ENCODE data around the gene GET4.

- no peak for TF ChIP-seq EZH2 (IDR thresholded peaks at IDR 0.05; ENCODE audit: borderline replicate concordance, low read length)
- TF ChIP-seq, protein P1, sequence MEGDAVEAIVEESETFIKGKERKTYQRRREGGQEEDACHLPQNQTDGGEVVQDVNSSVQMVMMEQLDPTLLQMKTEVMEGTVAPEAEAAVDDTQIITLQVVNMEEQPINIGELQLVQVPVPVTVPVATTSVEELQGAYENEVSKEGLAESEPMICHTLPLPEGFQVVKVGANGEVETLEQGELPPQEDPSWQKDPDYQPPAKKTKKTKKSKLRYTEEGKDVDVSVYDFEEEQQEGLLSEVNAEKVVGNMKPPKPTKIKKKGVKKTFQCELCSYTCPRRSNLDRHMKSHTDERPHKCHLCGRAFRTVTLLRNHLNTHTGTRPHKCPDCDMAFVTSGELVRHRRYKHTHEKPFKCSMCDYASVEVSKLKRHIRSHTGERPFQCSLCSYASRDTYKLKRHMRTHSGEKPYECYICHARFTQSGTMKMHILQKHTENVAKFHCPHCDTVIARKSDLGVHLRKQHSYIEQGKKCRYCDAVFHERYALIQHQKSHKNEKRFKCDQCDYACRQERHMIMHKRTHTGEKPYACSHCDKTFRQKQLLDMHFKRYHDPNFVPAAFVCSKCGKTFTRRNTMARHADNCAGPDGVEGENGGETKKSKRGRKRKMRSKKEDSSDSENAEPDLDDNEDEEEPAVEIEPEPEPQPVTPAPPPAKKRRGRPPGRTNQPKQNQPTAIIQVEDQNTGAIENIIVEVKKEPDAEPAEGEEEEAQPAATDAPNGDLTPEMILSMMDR (conservative IDR thresholded peaks at IDR 0.05 in 1 of 2, IDR thresholded peaks at IDR 0.05 in 1 of 2; ENCODE audit: extremely low read depth in 1 of 2, insufficient read depth in 1 of 2, low read depth in 1 of 2, low read length in 2 of 2): no peak
These were observed 40.6 kb upstream of the GET4 start for GRCh38 chr7:835485-836401.
